ENCODE data around the gene IL23R. TPM values are rescaled to one million over a fixed set of nuclear protein-coding genes. Genes with fewer than 3 reads are reported as not detected.

IL23R gene
- total and polyA plus RNA-seq, 2 donors (not counting 3 experiments of a cell fraction or from before 2014, with no cell fraction given), result not detected

- Histone ChIP-seq H3K27ac (ENCODE audit: insufficient read depth, low read depth, low read length) (no peak overlapping the region), H4K20me1 (replicated peaks; ENCODE audit: control insufficient read depth, extremely low read depth, insufficient read depth, low read length) (no peaks in the 10 kb centered on the region), H3K4me1 (ENCODE audit: control insufficient read depth, extremely low read depth, insufficient read depth, low read length) (no peaks in the 10 kb centered on the region), H2AFZ (ENCODE audit: low read depth, low read length) (no peak overlapping the region), H3K4me3 (replicated peaks in 1 of 3; ENCODE audit: insufficient read depth in 1 of 3, low read depth in 1 of 3, low read length in 3 of 3) (no peak overlapping the region), H3K4me2 (ENCODE audit: insufficient read depth, low read length) (no peak overlapping the region), H3K9ac (replicated peaks; ENCODE audit: extremely low read depth, insufficient read depth, low read length) (no peak overlapping the region), H3K36me3 (ENCODE audit: control insufficient read depth in 2 of 2, extremely low read depth in 1 of 2, insufficient read depth in 2 of 2, low read length in 2 of 2) (no peaks in the 10 kb centered on the region), H3K27me3 (ENCODE audit: control insufficient read depth in 2 of 2, insufficient read depth in 2 of 2, low read length in 2 of 2) (peaks cover 0 to 1% of the 10 kb centered on the region in 2 experiments), H3K9me3 (replicated peaks; ENCODE audit: control insufficient read depth, insufficient read depth, low read length) (no peaks in the 10 kb centered on the region), H3K79me2 (ENCODE audit: control insufficient read depth, insufficient read depth, low read length) (no peaks in the 10 kb centered on the region), H3K9me1 (replicated peaks; ENCODE audit: control insufficient read depth, extremely low read depth, insufficient read depth, low read length) (no peaks in the 10 kb centered on the region)
- ChIA-PET POLR2A (no interaction called here), CTCF (interaction anchor here (1.0 kb wide), 1 partner anchor 9 kb away, joined by 3 read pairs; no protein-coding TSS in a partner anchor)
- dilution Hi-C loops (cut with MboI; ENCODE audit: extremely low pct_ligation_motif_present, low sequenced_read_pairs) (no loop called here), intact Hi-C loops (cut with micrococcal nuclease) (no loop called here)
- FAIRE-seq, result no peak
- DNase-seq (ENCODE audit: low read depth, low spot score), result no peak
- no TSS peak for BruUV-seq (replicated peaks)
- no peak for TF ChIP-seq POLR2AphosphoS5 (IDR thresholded peaks at IDR 0.05; ENCODE audit: insufficient read depth, low read depth, low read length)
- TF ChIP-seq, protein P1, sequence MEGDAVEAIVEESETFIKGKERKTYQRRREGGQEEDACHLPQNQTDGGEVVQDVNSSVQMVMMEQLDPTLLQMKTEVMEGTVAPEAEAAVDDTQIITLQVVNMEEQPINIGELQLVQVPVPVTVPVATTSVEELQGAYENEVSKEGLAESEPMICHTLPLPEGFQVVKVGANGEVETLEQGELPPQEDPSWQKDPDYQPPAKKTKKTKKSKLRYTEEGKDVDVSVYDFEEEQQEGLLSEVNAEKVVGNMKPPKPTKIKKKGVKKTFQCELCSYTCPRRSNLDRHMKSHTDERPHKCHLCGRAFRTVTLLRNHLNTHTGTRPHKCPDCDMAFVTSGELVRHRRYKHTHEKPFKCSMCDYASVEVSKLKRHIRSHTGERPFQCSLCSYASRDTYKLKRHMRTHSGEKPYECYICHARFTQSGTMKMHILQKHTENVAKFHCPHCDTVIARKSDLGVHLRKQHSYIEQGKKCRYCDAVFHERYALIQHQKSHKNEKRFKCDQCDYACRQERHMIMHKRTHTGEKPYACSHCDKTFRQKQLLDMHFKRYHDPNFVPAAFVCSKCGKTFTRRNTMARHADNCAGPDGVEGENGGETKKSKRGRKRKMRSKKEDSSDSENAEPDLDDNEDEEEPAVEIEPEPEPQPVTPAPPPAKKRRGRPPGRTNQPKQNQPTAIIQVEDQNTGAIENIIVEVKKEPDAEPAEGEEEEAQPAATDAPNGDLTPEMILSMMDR (IDR thresholded peaks at IDR 0.05; ENCODE audit: extremely low read depth in 1 of 2, insufficient read depth in 1 of 2, low read depth in 1 of 2, low read length in 2 of 2), result no peak
- no peak for TF ChIP-seq GATA2 (IDR thresholded peaks at IDR 0.05; ENCODE audit: insufficient read depth, insufficient read length, low read depth, low read length)
- TF ChIP-seq EZH2 (IDR thresholded peaks at IDR 0.05; ENCODE audit: borderline replicate concordance, low read depth, low read length, severe bottlenecking), result no peak
- no peak for TF ChIP-seq JUN (IDR thresholded peaks at IDR 0.05; ENCODE audit: borderline replicate concordance, insufficient read depth, insufficient read length, low read depth)
- TF ChIP-seq MYC (IDR thresholded peaks at IDR 0.05; ENCODE audit: low read depth, low read length), result no peak
- no peak for TF ChIP-seq MAX (IDR thresholded peaks at IDR 0.05; ENCODE audit: insufficient read depth, insufficient read length)
Observed at GRCh38 chr1:67158401-67158800, 7.9 kb upstream of the IL23R start.
